Frontal cortex (tissue), 4 donors: ENCODE measurements around the gene USP10. TPM values are rescaled to one million over a fixed set of nuclear protein-coding genes. Genes with fewer than 3 reads are reported as not detected.

Source experiments
- DNase-seq, 2 donors: peaks; one replicate each; pipeline ENCODE4 v3.0.0; 2012; ENCODE audit warnings: low spot score in 2 of 2
- FAIRE-seq: peaks from 2 replicates; lab custom pipeline; 2012; peaks lifted over from hg19 to GRCh38; lab: Jason Lieb, UNC
- total RNA-seq: library from RNA; depleted of rRNA; stranded (reverse); fragments of >200 nt; gene quantifications from one replicate; pipeline ENCODE4 v1.2.3, GENCODE V29; 2014
- donor health status: control.
- donor health status: control.
- donor health status: control.

USP10 gene
- total RNA-seq, 1 donor from 2014 or later, result 53.8 TPM

GRCh38 chr16:84763629-84764028 lies 63.8 kb downstream of the USP10 start:
- DNase-seq (no peak), FAIRE-seq (no peak)

GRCh38 chr16:84764970-84765369 lies 65.2 kb downstream of the USP10 start:
- DNase-seq (no peak), FAIRE-seq (no peak)

- DNase-seq, result no peak
- no peak for FAIRE-seq
These were observed 66.1 kb downstream of the USP10 start for GRCh38 chr16:84765616-84766580.

GRCh38 chr16:84766978-84767773 lies 67.4 kb downstream of the USP10 start:
- FAIRE-seq (no peak), DNase-seq (no peak)

GRCh38 chr16:84768061-84768807 lies 68.4 kb downstream of the USP10 start:
- no peak for FAIRE-seq

GRCh38 chr16:84768808-84769197 lies 69.0 kb downstream of the USP10 start:
- DNase-seq (no peak), FAIRE-seq (no peak)

More at GRCh38 chr16:84768061-84768807, 68.4 kb downstream of the USP10 start:
- DNase-seq, result no peak

- no peak for FAIRE-seq
- no peak for DNase-seq
These were observed 69.6 kb downstream of the USP10 start for GRCh38 chr16:84769416-84769815.

GRCh38 chr16:84773312-84773711 lies 73.5 kb downstream of the USP10 start:
- FAIRE-seq (no peak), DNase-seq (no peak)

- FAIRE-seq, result no peak
- DNase-seq, result no peak
These were observed 75.0 kb downstream of the USP10 start for GRCh38 chr16:84774810-84775209.

GRCh38 chr16:84775262-84775810 lies 75.5 kb downstream of the USP10 start:
- DNase-seq (no peak), FAIRE-seq (no peak)

GRCh38 chr16:84777435-84777834 lies 77.6 kb downstream of the USP10 start:
- FAIRE-seq, result no peak
- no peak for DNase-seq

- no peak for FAIRE-seq
- DNase-seq, result no peak
These were observed 78.9 kb downstream of the USP10 start for GRCh38 chr16:84778720-84779119.

GRCh38 chr16:84780063-84780462 lies 80.3 kb downstream of the USP10 start:
- FAIRE-seq (no peak), DNase-seq (no peak)

GRCh38 chr16:84780544-84781376 lies 81.0 kb downstream of the USP10 start:
- DNase-seq (no peak), FAIRE-seq (no peak)

GRCh38 chr16:84782846-84783245 lies 83.0 kb downstream of the USP10 start:
- FAIRE-seq (no peak), DNase-seq (no peak)

GRCh38 chr16:84785843-84786581 lies 86.2 kb downstream of the USP10 start:
- no peak for FAIRE-seq
- no peak for DNase-seq

GRCh38 chr16:84786605-84787262 lies 86.9 kb downstream of the USP10 start:
- no peak for FAIRE-seq
- DNase-seq, result no peak

- FAIRE-seq, result no peak
- no peak for DNase-seq
These were observed 87.4 kb downstream of the USP10 start for GRCh38 chr16:84787263-84787622.
